B cell (primary cell): ENCODE results near the gene MVB12B. TPM values are rescaled to one million over a fixed set of nuclear protein-coding genes. Genes with fewer than 3 reads are reported as not detected.

Source experiments
- ATAC-seq: fragments of 200-7000 bp; cut with Tn5 transposase; one replicate; pipeline ENCODE4 v1.10.0; 2021; ENCODE audit warnings: low read depth, mild to moderate bottlenecking, moderate number of reproducible peaks, moderate library complexity
- CTCF ChIA-PET: fragments of 350-600 bp; sonication (Branson Sonifier 250); formaldehyde crosslinking; loops from one replicate; lab custom pipeline; 2021; ENCODE audit warnings: antibody characterized with exemption, inconsistent platforms; lab: Charles Lee
- POLR2A ChIA-PET: fragments of 350-600 bp; sonication (Branson Sonifier 250); formaldehyde crosslinking; loops from one replicate; lab custom pipeline; 2021; ENCODE audit warnings: antibody characterized with exemption; lab: Charles Lee
- DNase-seq: peaks from one replicate; pipeline ENCODE4 v3.0.0; 2013
- H2AFZ ChIP-seq: 2 replicates; pipeline ENCODE4 v1.6.1; 2012; ENCODE audit warnings: mild to moderate bottlenecking, low read depth, low read length; ENCODE audit not compliant: insufficient read depth, poor library complexity, severe bottlenecking
- H3K27ac ChIP-seq, 2 donors: 1 replicate in 1 of 2; 2 replicates in 1 of 2; pipeline ENCODE4 v1.5.1; 2012 to 2013; ENCODE audit warnings: low read length in 2 of 2, mild to moderate bottlenecking in 2 of 2, moderate library complexity in 1 of 2
- H3K27me3 ChIP-seq, 4 experiments: fragments of 200-600 bp in 1 of 4; sonication (generic) in 1 of 4; replicated peaks in 1 of 4; 1 replicate in 2 of 4; 2 replicates in 2 of 4; pipeline versions ENCODE4 v1.6.1 to v1.7.0; 2013 to 2016; ENCODE audit warnings: low read length in 3 of 4, mild to moderate bottlenecking in 2 of 4, mixed read lengths in 1 of 4, moderate library complexity in 1 of 4; ENCODE audit not compliant: insufficient read depth in 4 of 4, control insufficient read depth in 3 of 4; ENCODE audit errors: control extremely low read depth in 1 of 4
- H3K36me3 ChIP-seq, 2 experiments: replicated peaks in 1 of 2; 1 replicate in 1 of 2; 2 replicates in 1 of 2; pipeline versions ENCODE4 v1.6.1 to v1.7.1; 2013; ENCODE audit warnings: low read length in 1 of 2; ENCODE audit not compliant: insufficient read depth in 2 of 2, control insufficient read depth in 1 of 2; ENCODE audit errors: control extremely low read depth in 1 of 2, extremely low read depth in 1 of 2
- H3K4me1 ChIP-seq, 2 donors: fragments of 200-600 bp in 1 of 2; sonication (generic) in 1 of 2; 1 replicate in 1 of 2; 2 replicates in 1 of 2; pipeline versions ENCODE4 v1.5.1 to v1.6.1; 2013 to 2017; ENCODE audit warnings: low read length in 2 of 2; ENCODE audit not compliant: control insufficient read depth in 2 of 2, insufficient read depth in 2 of 2
- H3K4me2 ChIP-seq: replicated peaks from 2 replicates; pipeline ENCODE3; 2012; ENCODE audit warnings: mild to moderate bottlenecking, low read depth, low read length; ENCODE audit not compliant: poor library complexity, severe bottlenecking
- H3K4me3 ChIP-seq, 5 experiments: fragments of 200-600 bp in 1 of 5; sonication (generic) in 1 of 5; 1 replicate in 3 of 5; 2 replicates in 2 of 5; pipeline versions ENCODE4 v1.5.1 to v1.7.0; 2011 to 2016; ENCODE audit warnings: low read length in 4 of 5, mild to moderate bottlenecking in 4 of 5, low read depth in 2 of 5, control low read depth in 1 of 5, moderate library complexity in 1 of 5; ENCODE audit not compliant: insufficient read depth in 1 of 5; ENCODE audit errors: control extremely low read depth in 1 of 5, extremely low read depth in 1 of 5
- H3K79me2 ChIP-seq: fragments of 200-600 bp; sonication (generic); one replicate; pipeline ENCODE4 v1.6.0; 2016; ENCODE audit warnings: low read length; ENCODE audit not compliant: control insufficient read depth, insufficient read depth
- H3K9ac ChIP-seq: fragments of 200-600 bp; sonication (generic); 2 replicates; pipeline ENCODE4 v1.6.1; 2017; ENCODE audit warnings: mild to moderate bottlenecking, low read length, moderate library complexity
- H3K9me3 ChIP-seq, 3 donors: one replicate each; pipeline versions ENCODE4 v1.6.1 to v1.7.1; 2013; ENCODE audit warnings: low read length in 2 of 3; ENCODE audit not compliant: control insufficient read depth in 2 of 3, insufficient read depth in 1 of 3; ENCODE audit errors: control extremely low read depth in 1 of 3
- H4K20me1 ChIP-seq: 2 replicates; pipeline ENCODE4 v1.6.0; 2012; ENCODE audit warnings: mild to moderate bottlenecking, low read length; ENCODE audit not compliant: insufficient read depth, control insufficient read depth, poor library complexity, severe bottlenecking
- H3K27ac Mint-ChIP-seq: one replicate; pipeline ENCODE4 v1.8.0; 2021; ENCODE audit warnings: mixed read lengths
- H3K27me3 Mint-ChIP-seq: one replicate; pipeline ENCODE4 v1.8.0; 2021; ENCODE audit warnings: mixed read lengths
- H3K4me1 Mint-ChIP-seq: one replicate; pipeline ENCODE4 v1.8.0; 2021; ENCODE audit warnings: mixed read lengths
- H3K4me3 Mint-ChIP-seq: one replicate; pipeline ENCODE4 v1.8.0; 2021; ENCODE audit warnings: mixed read lengths
- H3K9me3 Mint-ChIP-seq: one replicate; pipeline ENCODE4 v1.8.0; 2022; ENCODE audit warnings: mixed read lengths; ENCODE audit not compliant: insufficient read depth
- EZH2 ChIP-seq: IDR thresholded peaks from 2 replicates; pipeline ENCODE4 v1.6.1; 2012; ENCODE audit warnings: borderline replicate concordance, low read depth, mild to moderate bottlenecking, moderate library complexity, low read length; ENCODE audit not compliant: insufficient read depth, poor library complexity, severe bottlenecking
- WGBS: methylation state at CpG from one replicate; pipeline ENCODE4 v1.1.5; 2013; ENCODE audit warnings: missing lambda C conversion rate; ENCODE audit not compliant: insufficient coverage; 5-methylcytosine and 5-hydroxymethylcytosine counted together
- intact Hi-C: fragments of 100-400 bp; cut with micrococcal nuclease; formaldehyde crosslinking; loops from one replicate; pipeline ENCODE4 v1.10.0; 2022
- polyA plus RNA-seq: library from polyadenylated mRNA; depleted of rRNA; stranded (reverse); fragments of >200 nt; gene quantifications from 2 replicates; pipeline ENCODE4 v1.2.3, GENCODE V29; 2012
- total RNA-seq, 2 donors: library from RNA; stranded (reverse); fragments of 120-200 nt in 1 of 2; gene quantifications; 1 replicate in 1 of 2; 2 replicates in 1 of 2; pipeline versions ENCODE4 v1.2.3 to v1.2.4, GENCODE V29; 2013 to 2022
- TF ChIP-seq, protein P1 (sequence below): fragments of 200-600 bp; IDR thresholded peaks from one replicate; pipeline ENCODE4 v1.8.0; 2022; ENCODE audit warnings: antibody characterized with exemption, mild to moderate bottlenecking

Gene MVB12B
- total and polyA plus RNA-seq, 2 donors (not counting 1 experiment from before 2014, with no cell fraction given): 1.2 to 9.8 TPM

DNA sequence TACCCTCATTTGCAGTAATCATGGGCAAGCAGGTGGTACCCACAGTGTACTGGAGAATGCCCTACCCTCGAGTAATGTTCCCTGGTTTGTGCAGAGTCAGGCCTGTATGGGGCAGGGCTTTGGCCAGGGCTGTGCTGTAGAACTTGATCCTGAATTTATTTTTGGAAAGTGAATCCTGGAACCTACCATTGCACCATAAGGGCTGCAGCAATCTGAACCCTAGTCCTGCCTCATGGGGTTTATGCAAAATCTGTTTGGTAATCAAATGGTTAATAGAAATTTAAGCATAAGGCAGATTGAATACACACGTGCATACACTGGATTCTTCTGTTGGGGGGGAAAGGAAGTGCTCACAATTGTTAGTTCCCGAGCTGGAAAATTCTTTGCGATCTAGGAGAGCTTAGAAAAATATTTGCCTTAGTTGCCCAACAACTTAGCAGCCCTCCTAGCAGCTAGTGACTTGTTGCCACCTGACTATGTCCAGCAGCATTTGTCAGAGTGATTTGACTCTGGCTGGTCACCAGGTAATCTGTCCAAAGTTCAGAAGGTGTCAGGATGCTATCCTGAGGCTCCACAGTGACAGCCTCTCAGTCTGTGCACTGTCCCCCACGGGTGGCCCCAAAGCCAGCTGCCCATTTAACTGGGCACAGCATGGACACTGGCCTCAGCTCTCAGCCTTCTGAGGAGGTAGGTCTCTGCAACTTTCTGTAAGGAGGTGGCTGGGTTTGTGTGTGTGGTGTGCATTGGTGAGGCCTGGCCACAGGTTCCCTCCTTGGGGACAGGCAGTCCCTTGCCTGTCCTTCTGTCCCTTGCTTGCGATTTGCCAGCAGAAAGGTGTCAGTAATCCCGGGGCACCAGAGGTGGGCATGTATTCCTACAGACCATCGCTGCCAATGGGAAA is 8.3 kb downstream of the MVB12B start:
- Histone ChIP-seq H3K27ac (no peak overlapping the region), H3K27me3 (no peaks in the 10 kb centered on the region), H3K4me1 (no peaks in the 10 kb centered on the region), H3K79me2 (no peaks in the 10 kb centered on the region), H3K4me3 (no peak overlapping the region), H3K4me2 (no peak overlapping the region), H4K20me1 (no peaks in the 10 kb centered on the region), H2AFZ (no peak overlapping the region), H3K9ac (no peak overlapping the region), H3K36me3 (no peaks in the 10 kb centered on the region), H3K9me3 (no peaks in the 10 kb centered on the region)
- H3K9me3 Mint-ChIP-seq: no peaks in the 10 kb centered on the region
- peaks cover 8% of the 10 kb centered on the region for H3K27me3 Mint-ChIP-seq
- intact Hi-C loops: no loop called here
- no peak for ATAC-seq
- H3K4me1 Mint-ChIP-seq: no peaks in the 10 kb centered on the region
- 72% methylated on average over 8 of the region's 8 CpGs for WGBS
- no peak overlapping the region for H3K27ac Mint-ChIP-seq
- ChIA-PET CTCF (interaction anchor here (1.4 kb wide), 1 partner anchor 13 kb away, joined by 3 read pairs; no protein-coding TSS in a partner anchor), POLR2A (no interaction called here)
- H3K4me3 Mint-ChIP-seq: no peak overlapping the region
- DNase-seq: no peak
- TF ChIP-seq, protein P1, sequence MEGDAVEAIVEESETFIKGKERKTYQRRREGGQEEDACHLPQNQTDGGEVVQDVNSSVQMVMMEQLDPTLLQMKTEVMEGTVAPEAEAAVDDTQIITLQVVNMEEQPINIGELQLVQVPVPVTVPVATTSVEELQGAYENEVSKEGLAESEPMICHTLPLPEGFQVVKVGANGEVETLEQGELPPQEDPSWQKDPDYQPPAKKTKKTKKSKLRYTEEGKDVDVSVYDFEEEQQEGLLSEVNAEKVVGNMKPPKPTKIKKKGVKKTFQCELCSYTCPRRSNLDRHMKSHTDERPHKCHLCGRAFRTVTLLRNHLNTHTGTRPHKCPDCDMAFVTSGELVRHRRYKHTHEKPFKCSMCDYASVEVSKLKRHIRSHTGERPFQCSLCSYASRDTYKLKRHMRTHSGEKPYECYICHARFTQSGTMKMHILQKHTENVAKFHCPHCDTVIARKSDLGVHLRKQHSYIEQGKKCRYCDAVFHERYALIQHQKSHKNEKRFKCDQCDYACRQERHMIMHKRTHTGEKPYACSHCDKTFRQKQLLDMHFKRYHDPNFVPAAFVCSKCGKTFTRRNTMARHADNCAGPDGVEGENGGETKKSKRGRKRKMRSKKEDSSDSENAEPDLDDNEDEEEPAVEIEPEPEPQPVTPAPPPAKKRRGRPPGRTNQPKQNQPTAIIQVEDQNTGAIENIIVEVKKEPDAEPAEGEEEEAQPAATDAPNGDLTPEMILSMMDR: no peak
- no peak for TF ChIP-seq EZH2
